ENCODE results near the gene MYO18B.

MYO18B gene

DNA sequence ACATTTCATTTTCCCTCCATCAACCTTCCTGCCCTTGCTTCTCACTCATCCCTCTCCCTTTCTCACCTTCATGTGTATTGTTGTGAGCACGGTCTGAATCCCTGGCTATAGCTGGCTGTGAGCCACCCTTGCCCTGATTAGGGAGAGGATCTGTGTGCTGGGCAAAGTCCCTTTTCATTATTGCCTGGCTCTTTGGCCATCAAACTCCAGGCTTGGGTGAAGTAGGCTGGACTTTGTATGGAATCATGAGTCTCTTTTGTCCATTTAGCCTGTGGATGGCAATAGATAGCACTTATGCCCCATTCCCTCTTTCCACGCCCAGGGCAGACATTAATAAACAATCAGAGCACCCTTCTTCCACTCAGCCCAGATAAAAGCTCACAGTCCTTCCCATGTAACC, 6.7 kb downstream of the MYO18B start:
- in situ Hi-C loops (cut with MboI; ENCODE audit: low sequenced_read_pairs) = no loop called here

DNA sequence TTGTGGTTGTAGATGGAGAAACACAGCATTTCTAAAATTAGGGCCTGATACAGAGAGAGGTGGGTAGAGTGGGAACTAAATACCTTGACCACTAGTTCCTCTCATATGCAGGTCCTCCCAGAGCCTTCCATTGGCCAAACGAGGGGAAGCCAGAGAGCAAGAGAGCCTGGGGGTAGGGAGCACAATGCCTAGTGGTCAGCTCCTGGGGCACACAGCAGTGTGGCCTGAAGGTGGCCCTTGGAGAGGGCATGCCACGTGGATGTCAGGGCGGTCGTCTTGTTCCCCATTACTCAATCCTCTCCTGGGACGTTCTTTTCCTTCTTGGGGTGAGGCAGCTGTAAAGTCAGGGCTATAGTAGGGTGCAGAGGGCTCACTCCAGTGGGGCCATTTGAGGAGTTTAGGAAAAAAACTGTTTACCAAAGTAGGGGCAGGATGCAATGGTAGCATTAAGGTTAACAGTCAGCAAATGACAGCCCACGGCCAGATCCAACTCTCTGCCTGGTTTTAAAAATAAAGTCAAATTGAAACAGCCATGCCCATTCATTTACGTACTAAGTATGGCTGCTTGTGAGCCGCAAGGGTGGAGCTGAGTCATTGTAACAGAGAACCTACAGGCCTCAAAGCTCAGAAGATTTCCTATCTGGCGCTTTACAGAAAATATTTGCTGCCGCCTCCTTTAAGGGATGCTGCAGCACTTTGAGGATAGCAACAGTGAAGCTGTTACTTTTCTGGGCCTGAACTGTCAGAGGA, 7.6 kb downstream of the MYO18B start:
- in situ Hi-C loops (cut with MboI; ENCODE audit: low sequenced_read_pairs) = no loop called here

DNA sequence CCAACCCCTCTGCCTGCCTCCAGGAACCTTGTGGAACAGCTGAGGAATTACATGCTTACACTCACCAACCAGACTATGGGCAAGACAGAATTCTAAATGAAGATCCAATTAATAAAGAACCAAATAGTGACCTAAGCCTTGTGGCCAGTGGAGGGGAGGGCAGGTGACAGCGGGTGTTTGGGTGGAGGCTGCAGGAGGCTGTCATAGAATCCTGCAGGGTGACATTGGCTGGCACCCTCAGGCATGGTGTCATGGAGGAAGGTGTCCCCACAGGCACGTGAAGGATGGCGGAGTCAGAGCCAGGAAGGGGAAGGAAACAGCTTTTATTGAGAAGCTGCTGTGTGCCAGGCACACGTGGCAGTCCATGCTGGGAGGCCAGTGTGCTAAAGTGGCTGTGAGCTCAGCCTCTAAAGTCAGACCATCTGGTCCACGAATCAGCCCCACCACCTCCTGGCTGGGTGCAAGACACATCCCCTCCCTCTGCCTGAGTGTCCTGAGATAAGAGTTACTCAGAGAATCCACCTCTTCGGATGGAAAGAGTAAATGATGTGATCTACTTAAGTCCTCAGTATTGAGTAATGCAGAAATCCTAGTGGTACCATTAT, 8.7 kb downstream of the MYO18B start:
- in situ Hi-C loops (cut with MboI; ENCODE audit: low sequenced_read_pairs) = no loop called here

DNA sequence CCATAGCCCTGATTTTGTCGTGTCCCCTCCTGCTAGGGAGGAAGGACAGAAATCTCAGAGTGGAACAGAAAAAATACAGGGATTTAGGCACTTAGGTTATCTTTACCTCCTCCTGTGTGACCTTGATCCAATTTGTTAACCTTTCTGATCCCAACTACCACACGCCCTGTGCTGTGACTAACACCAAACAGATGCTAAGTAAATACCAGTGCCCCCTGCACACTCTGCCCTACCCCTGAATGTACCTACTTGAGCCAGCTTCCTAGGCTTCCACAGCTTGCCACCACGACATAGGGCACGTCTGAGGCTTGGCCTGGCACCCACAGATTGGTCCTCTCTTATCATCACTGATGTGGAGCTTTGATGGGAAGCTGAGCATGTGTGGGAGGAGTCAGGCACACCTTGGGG, 9.2 kb downstream of the MYO18B start:
- in situ Hi-C loops (cut with MboI; ENCODE audit: low sequenced_read_pairs) = no loop called here

DNA sequence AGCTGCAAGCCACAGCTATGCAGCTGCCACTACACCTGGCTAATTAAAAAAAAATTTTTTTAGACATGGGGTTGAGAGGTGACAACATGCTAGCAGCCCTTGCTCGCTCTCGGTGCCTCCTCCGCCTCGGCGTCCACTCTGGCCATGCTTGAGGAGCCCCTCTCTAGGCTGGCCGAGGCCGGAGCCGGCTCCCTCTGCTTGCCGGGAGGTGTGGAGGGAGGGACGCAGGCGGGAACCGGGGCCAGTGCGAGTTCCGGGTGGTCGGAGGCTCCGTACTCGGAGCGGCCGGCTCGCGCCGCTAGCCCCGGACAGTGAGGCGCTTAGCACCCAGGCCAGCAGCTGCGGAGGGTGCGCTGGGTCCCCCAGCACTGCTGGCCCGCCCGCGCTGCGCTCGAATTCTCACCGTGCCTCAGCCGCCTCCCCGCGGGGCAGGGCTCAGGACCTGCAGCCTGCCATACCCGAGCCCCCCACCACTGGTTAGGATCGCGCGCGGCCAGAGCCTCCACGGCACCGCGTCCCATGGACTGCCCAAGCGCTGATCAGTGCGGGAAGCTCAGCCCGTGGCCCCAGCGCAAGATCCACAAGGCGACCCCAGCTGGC, 10.7 kb downstream of the MYO18B start:
- in situ Hi-C loops (cut with MboI; ENCODE audit: low sequenced_read_pairs) = no loop called here

DNA sequence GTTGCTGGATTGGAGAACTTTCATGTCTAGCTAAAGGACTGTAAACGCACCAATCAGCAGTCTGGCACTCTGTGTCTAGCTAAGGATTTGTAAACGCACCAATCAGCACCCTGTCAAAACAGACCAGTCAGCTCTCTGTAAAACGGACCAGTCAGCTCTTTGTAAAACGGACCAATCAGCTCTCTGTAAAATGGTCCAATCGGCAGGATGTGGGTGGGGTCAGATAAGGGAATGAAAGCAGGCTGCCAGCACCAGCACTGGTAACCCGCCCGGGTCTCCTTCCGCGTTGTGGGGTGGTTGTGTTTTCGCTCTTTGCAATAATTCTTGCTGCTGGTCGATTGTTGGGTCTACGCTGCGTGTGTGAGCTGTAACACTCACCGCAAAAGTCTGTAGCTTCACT, 11.3 kb downstream of the MYO18B start:
- in situ Hi-C loops (cut with MboI; ENCODE audit: low sequenced_read_pairs) = no loop called here

DNA sequence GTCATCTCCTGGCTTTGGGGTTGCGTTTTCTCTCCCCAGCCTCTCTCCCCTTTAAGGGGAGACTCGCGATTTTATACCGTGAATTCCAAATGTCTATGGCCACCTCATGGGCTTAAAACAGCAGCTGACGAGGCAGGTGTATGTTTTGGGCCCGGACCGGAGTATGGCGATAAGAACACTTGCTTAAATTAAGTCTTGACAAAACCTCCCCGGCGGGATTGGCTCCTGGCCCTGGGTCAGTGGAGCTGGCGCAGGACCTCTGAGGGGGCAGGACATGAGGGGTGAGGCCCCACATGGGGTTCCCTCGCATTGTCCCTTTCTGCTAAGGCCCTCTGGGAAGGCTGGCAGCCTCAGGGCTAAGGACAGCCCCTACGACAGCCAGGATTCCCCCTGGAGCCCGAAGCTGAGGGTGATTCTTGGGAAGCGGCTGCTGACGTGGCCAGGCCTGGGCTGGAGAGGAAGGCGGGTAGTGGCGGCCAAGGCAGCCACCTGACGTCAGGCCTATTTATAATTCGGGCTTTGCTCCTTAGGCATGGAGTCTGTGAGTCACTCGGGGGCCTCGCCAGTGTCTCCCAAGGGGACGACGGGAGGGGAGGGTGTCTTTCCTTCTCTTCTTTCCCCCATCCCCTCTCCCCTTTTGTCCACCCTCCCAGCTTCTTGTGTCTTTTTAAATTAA, 12.7 kb downstream of the MYO18B start:
- in situ Hi-C loops (cut with MboI; ENCODE audit: low sequenced_read_pairs) = no loop called here

DNA sequence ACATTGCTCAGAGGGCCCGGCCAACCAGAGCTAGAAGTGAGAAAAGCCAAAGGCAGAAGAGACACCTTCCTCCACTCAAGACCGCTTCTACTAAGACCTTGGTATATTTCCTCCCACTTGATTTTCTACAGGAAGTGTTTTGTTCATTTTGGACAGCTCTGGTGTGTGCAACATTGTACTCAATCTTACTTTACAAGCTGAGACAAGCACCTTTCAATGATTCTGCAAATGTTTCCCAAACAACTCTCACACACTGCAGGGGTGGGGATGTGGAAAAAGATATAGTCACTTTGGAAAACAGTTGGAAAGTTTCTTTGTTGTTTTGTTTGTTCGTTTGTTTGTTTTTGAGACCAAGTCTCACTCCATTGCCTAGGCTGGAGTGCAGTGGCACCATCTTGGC, 15.7 kb downstream of the MYO18B start:
- in situ Hi-C loops (cut with MboI; ENCODE audit: low sequenced_read_pairs) = no loop called here

DNA sequence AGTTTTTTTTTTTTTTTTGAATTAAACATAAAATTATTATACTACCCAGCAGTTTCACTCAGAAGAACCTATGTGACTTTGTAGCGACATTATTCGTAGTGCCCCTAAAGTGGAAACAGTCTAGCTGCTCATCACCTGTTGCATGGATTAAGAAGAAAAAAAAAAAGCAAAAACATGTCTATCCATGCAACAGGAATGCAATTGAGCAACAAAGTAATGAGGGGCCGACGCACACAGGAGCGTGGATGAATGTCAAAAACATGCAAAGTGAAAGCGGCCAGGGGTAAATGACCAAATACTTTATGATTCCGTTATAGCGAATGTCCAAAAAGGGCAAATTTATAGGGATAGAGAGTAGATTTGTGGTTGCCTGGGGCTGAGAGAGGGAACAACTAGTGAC, 16.3 kb downstream of the MYO18B start:
- in situ Hi-C loops (cut with MboI; ENCODE audit: low sequenced_read_pairs) = no loop called here

DNA sequence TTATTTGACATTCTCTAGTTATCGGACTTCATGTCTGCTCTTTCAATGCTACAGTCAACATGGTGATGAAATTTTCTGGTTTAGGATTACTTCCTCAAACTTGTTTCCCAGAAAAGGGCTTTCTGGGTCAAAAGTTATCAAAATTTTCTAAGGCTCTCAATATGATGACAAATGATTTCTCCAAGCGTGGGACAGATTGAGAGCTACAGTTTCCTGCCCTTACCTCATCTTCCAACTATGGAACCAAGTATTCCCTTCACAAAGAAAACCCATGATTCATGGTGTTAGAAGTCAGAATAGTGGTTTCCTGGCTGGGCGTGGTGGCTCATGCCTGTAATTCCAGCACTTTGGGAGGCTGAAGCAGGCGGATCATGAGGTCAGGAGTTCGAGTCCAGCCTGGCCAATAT, 17.8 kb downstream of the MYO18B start:
- in situ Hi-C loops (cut with MboI; ENCODE audit: low sequenced_read_pairs) = no loop called here

DNA sequence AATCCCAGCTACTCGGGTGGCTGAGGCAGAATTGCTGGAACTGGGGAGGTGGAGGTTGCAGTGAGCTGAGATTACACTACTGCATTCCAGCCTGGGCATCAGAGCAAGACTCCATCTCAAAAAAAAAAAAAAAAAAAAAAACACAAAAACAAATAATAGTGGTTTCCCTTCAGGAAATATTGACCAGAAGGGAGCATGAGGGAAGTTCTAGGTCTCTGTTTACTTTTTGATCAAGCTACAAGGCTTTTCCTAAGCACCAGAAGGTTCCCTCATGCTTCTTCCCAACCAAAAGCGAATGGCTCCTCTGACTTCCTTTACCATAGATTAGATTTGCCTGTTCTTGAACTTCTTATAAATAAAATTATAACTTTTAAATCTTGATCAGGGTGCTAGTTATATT, 18.3 kb downstream of the MYO18B start:
- in situ Hi-C loops (cut with MboI; ENCODE audit: low sequenced_read_pairs) = no loop called here

DNA sequence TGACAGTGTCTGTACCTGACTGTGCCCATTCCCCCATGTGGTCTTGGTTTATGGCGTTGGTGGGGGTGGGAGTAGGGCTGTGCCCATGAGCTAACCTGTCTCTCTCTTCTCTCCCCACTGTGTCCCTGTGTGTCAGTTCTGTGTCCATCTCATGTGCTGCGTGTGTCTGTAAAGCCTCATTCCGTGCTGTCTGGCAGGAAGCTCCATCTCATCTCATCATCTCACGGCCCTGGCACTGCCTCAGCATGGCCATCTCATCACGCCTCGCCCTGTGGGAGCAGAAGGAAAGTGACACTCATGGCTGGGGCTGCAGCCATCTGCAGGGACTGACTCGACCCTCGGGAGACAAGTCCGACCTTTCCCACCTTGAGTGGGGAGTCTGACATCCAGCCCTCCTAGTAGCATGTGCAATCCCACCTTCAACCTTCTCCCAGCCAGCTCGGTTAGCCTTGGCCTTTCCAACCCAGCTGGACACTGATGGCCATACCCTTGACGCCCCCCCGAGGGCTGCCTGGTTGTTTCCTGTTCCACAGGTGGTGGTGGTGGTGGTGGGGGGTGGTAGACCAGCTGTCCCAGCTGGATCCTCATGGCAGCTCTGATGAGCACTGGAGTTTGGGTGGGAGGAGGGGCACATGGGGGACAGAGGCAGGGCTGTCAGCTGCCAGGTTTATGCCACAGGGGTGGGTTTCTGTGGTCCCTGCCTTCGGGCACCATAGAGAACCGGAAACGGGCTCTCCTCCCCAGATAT, 19.0 kb downstream of the MYO18B start:
- in situ Hi-C loops (cut with MboI; ENCODE audit: low sequenced_read_pairs) = no loop called here

DNA sequence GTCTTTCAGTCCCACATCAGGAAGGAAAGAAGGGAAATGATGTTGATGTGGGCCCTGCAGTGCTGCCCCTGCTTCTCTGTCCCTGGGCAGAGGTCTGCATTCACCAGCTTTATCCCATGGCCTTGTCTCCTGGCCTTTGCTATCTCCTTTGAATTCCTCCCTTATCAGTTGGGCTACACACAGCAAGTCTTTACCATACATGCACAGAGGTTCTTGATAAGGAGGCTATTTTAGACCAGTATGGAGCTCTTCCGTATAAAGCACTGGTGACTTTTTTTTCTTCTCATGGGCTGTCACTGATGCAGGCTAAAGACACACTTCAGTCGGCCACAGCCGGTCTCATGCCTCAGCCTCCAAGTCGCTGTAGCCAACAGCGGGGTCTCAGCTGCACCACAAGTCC, 20.2 kb downstream of the MYO18B start:
- in situ Hi-C loops (cut with MboI; ENCODE audit: low sequenced_read_pairs) = no loop called here

DNA sequence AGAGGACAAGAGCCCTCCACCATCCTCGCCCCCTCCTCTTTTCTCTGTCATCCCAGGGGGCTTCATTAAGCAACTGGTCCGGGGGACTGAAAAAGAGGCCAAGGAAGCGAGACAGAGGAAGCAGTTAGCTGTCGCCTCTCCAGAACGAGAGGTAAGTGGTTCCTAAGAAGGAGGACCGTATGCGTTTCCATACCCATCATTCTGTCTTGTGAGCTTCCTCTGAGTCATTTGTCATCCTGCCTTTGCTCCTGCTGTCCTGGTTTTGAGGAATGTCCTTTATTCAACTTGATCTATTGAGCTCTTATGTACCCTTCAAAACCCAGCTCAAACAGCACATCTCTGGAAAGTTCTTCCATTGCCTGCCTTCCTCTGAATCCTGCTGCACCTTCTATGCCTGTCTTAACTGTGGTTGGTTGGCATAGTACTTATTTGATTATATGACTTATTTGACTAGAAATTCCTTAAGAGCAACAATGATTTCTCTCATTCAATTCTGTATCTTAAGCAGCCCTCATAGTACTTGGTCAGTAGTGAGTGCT, 21.3 kb downstream of the MYO18B start:
- in situ Hi-C loops (cut with MboI; ENCODE audit: low sequenced_read_pairs) = no loop called here

DNA sequence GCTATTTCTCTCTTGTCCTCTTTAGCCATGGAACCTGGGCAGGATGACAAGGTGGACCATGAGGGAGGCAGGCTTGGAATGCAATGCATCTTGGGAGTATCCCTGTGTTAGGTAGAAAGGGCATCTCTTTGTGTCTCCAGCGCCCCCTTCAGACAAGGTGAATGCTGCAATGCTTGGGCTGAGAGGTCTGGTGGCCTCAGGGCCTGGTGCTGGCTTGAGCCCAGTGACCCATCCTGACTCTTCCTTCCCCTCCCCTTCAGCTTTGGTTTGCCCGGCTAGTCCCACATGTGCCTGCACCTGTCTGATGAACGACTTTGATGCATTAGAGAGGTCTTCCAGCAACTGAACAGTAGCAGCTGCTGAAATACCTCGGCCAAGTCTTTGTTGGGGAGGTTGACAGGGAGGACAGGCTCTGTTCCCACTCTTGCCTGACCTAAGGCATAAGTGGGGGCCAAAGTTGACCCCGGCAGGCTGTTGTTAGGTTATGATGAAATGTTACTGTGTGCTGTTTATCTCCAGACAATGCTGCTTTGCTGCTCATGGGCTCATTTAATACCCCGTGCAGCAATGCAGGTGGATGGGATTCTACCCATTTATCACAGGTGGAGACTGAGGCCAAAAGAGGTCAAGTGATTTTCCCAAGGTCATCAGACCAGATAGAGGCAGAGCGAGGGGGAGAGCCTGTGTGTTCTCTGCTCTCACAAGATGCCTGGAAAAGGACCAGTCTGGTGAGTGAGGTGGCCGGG, 22.5 kb downstream of the MYO18B start:
- in situ Hi-C loops (cut with MboI; ENCODE audit: low sequenced_read_pairs) = no loop called here

DNA sequence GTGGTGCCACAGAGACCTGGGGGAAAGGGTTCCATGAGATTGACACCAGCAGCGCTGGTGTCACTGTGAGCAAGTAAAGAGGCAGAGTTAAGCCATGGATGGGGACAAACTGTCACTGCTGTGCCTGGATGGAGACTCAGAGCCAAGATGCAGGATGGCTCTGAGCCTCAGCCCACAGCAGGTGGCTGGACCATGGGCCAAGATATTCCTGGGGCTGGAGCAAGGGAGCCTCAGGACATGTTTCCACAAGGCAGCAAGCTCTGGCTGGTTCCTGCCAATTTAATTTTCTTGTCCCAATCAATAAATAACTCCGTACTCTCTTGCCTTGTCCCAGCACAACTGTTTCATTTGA, 23.0 kb downstream of the MYO18B start:
- in situ Hi-C loops (cut with MboI; ENCODE audit: low sequenced_read_pairs) = no loop called here

DNA sequence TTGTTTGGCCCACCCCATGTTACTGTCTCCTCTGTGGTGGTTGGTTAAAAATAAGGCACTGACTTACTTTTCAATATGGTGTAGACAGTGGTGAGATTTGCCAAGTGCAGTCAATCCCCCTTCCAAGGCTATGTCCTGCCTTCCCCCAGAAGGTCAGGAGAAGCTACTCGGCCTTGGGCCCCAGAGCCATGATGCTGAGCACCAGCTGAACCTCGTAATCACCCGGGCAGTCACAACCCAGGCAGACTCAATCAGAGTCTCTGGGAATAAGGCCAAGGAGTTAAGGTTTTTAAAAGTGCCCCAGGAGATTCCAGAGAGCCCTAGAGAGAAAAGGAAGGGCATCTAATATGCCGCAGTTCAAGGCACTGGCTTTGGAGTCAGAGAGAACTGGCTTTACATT, 23.8 kb downstream of the MYO18B start:
- in situ Hi-C loops (cut with MboI; ENCODE audit: low sequenced_read_pairs) = no loop called here

DNA sequence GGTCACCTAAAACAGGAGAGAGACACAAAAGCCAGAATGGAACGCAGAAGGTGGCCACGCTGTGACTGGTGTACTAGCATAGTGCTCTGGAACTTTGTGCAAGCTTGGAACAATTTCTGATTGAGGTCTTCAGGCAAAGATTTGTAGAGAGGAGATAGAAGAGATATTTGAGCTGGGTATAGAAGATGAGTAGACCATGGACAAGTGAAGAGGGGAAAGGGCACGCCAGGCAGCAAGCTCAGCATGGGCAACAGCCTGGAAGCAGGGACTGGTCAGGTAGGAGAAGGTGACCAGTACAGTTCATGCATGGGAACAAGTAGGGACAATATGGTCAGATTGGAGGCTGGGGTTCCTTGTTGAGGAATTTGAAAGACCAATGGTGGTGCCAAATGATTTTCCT, 24.4 kb downstream of the MYO18B start:
- in situ Hi-C loops (cut with MboI; ENCODE audit: low sequenced_read_pairs) = no loop called here

DNA sequence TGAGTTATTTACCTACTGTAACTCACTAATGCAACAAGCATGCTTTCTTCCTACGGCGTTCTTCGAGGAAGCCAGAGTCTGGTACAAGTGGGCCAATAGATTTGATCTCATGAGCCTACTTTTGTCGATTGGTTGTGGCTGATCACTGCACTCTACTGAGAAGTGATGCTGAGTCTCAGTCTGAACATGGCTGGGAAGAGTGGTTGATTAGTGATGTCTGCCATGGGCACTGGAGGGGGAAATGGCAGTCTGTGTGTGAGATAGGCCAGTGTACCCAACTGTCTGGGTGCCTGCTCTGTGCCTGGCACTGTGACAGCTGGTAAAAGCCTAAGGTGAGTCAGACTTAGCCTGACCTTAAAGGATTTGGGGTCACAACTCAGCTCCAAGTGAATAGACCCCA, 28.3 kb downstream of the MYO18B start:
- in situ Hi-C loops (cut with MboI; ENCODE audit: low sequenced_read_pairs) = no loop called here

DNA sequence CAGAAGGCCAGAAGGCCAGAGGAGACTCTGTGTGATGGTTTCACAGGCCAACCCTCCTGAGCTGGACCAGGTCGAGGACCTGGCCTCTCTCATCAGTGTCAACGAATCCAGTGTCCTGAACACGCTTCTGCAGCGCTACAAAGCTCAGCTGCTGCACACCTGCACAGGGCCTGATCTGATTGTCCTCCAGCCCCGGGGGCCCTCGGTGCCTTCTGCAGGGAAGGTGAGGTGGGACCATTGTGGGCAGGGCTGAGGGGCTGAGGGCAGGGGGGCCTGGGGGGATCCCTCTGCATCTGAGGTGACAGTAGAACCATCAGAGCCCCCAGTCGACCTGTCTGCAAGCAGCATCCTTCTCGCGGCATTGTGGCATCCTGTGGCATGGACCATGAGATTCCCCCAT, 30.3 kb downstream of the MYO18B start:
- in situ Hi-C loops (cut with MboI; ENCODE audit: low sequenced_read_pairs) = no loop called here
